ENCODE data around the gene IL1RL1.
A peak's percentile ranks its signal among the peaks of the same experiment; 100 is the strongest.

Gene IL1RL1

DNA sequence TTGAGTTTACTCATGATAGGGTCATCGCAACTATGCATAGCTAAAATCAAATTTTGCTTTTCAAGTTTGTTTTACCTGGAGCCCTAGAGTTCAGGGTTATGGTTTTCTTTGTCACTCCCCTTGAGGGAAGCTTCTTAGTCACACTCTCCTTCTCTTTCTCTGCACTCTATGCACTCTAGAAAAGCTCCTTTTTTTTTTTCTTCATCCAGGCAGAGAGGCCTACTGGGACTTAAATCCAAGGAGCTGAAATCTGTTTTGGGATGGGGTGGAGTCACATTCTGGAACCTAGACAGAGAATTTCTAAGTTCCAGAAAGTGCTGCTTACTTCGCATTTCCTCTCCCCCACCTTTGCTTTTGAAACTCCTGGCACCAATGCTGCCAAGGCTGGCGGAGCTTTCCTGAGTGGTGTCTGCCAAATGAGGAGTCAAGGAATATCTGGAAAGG, 25.2 kb downstream of the IL1RL1 start:
- DNase-seq (ENCODE audit: low spot score) = no peak

DNA sequence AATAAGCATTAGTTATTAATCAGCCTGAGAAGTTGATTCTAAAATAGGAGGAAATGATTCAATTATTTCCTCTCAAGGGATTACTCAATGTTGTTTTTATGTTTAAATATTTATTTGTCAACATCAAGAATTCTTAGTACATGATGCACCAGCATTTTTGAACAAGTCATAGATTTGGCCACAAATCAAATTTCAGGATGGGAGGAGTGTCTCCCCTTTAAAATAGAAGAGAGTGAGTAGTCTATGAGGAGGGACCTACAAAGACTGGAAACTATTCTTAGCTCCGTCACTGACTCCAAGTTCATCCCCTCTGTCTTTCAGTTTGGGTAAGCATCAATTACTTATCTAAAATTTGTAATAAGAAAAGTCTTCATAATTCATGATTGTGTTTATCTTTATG, 25.6 kb downstream of the IL1RL1 start:
- DNase-seq (ENCODE audit: low spot score) = no peak

DNA sequence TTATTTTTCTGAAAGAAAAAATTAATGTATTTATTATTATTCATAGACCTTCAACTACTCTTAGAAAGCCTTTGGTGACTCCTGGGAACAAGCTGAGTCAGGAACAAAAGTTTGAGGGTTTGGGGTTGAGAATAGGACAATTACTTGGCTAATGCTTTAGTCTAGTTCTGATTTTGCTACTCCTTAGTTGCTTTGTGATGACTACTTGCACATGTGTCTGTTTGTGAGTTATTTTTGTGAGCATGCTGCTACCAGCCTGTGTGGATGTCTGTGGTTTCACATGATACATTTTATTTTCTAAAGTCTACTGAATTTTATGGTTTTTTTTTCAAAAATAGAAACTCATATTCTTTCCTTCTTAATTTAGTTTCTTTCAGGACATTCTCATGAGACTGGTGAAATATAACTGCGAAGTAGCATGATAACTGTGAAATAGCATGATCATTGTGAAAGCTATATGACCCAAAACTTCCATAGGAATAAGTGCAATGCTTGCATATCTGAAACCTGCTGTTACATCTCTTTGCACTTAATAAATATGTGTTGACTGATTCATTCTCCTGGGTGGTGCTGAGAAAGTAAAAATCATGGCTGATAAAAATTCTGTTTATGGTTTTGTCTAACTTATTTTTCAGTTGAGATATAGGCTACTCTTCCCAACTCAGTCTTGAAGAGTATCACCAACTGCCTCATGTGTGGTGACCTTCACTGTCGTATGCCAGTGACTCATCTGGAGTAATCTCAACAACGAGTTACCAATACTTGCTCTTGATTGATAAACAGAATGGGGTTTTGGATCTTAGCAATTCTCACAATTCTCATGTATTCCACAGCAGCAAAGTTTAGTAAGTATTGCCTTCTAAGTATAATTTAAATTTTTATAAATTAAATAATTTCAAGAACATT, 26.4 kb downstream of the IL1RL1 start:
- no peak for DNase-seq (ENCODE audit: low spot score)

GRCh38 chr2:102340778-102341177, 29.4 kb downstream of the IL1RL1 start:
- DNase-seq (ENCODE audit: low spot score) = no peak

- no peak for DNase-seq (ENCODE audit: low spot score)
These were observed 31.5 kb downstream of the IL1RL1 start for GRCh38 chr2:102342888-102343287.

- no peak for DNase-seq (ENCODE audit: low spot score)
These were observed 33.0 kb downstream of the IL1RL1 start for GRCh38 chr2:102344397-102344796.

- DNase-seq (ENCODE audit: low spot score) = no peak
These were observed 34.1 kb downstream of the IL1RL1 start for GRCh38 chr2:102345329-102345920.

- DNase-seq (ENCODE audit: low spot score) = no peak
These were observed 35.2 kb downstream of the IL1RL1 start for GRCh38 chr2:102346381-102347130.

- no peak for DNase-seq (ENCODE audit: low spot score)
These were observed 38.9 kb downstream of the IL1RL1 start for GRCh38 chr2:102350137-102350793.

DNA sequence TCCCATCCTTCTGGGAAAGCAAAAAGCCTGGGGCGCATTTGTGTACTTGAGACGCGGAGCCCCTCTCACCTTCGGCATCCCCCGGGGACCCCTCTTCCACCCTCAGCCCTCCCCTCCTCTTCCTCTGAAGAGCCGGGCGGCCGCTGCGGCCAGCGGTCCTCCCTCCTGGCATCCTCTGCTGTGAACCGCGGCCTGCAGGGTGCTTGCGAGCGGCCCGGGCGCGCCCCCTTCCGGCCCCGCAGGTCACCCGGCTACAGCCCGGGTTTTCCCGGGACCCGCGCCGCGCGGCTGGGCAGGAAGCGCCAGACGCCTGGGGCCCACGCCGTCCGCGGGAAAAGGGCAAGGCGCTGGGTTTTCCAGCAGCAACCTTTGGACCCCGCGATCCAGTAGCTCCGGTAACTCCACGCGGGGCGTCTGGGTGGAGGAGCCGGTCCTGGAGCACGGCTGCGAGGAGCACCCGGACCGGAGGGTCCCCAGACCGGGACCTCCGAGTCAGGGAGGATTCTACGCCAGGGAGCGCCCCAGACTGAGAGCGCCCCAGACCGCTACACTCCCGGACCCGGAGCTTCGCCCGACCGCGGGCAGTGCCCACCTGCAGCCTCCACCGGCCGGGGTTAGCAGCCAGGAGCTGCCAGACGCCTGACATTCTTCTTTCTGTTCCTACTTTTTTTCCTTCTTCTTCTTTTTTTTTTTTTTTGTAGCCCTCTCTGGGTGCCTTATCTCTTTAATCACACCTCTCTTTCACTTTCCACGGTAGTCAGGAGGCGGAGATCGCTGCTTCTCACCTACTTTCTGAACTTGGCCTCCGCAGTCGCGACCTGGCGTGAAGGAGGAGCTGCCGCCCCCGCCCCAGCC, 44.4 kb downstream of the IL1RL1 start, which contains the start of gene IL18R1:
Gene IL18R1 (plus strand): TSS at position 271 of the 855 bp plus-strand sequence. CDS start 6,865 bp downstream, outside the sequence.
- DNase-seq (ENCODE audit: low spot score) = peak; percentile 86

DNA sequence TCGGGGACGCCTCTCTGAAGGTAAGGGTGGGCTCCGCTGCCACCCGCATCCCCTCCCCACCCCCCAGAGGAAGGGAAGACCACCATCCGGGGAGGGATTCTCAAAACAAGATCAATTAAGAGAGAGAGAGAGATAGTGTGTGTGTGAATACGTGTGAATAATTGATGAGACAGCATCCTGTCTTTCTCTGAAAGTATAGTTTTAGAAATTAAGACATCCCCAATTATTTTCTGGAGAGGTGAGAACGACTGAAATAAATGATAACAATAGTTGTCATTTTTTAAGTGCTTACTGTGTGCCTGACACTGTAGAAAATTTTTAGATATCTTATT, 45.0 kb downstream of the IL1RL1 start:
- DNase-seq (ENCODE audit: low spot score) = no peak

DNA sequence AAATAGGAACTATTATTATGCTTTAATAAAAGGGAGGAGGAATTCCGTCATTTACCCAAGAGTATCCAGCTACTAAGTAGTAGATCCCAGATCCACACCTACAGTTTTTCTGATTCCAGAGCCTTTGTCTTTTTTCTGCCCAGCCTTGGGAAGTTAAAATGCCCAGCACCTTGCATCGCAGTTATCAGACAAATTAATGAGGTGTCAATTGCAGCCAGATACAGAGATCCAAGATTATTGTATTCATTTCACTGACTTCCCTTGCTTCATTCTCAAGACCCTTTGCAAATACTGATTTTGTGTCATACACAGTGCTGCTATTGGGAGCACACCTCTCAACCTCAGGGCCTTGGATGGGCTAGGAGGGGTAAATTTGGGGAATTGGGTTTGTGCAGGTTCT, 45.4 kb downstream of the IL1RL1 start:
- DNase-seq (ENCODE audit: low spot score) = no peak

DNA sequence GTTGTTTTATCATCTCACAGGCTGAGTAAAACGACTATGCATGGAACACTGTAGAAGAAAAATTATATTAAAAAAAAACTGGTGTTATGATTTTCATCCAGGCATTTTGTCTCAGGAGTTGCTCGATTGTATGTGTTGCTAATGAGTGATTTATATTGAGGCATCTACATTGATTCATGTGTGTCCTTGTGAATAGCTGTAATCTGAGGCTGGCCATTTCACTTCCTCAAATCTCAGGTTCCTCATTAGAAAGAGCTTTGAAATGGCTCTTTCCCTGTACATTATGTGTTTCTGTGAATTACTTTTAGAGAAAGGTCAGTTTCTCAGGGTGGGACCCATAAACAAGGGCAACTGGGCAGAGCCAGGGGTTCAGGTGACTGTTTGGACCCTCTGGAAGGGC, 46.6 kb downstream of the IL1RL1 start:
- no peak for DNase-seq (ENCODE audit: low spot score)

DNA sequence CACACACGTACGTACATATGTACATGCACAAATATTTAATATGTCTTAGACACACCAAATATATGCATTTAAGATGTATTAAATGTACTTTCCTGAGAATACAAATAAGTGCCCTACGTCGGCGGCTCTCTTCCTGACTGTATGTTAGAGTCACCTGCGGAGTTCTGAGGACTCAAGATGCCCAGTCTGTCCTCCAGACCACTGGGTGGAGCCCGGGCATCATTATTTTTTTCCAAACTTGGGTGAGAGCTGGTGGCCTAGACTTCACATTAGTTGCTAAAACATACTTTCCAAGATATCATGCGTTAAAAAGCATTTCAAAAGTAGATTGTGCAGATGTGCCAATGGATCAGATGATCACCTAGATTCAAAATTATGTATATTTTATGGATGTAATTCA, 47.1 kb downstream of the IL1RL1 start:
- no peak for DNase-seq (ENCODE audit: low spot score)

DNA sequence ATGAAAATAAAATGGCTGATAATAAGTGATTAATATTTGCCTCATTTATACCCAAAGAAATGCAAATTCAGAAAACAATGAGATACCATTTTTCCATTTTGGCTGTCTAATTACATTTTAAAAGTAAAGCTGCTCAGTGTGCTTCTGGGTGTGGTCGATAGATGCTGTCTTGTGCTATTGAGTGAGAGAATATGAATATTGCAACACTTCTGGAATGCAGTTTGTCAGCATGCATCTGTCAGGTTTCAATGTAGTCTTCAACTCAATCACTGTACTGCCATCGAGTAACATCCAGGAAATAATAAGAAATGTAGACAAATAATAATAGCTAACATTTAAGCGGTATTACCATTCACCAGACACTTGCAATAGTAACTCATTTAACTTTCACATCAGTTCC, 48.2 kb downstream of the IL1RL1 start:
- DNase-seq (ENCODE audit: low spot score) = no peak

DNA sequence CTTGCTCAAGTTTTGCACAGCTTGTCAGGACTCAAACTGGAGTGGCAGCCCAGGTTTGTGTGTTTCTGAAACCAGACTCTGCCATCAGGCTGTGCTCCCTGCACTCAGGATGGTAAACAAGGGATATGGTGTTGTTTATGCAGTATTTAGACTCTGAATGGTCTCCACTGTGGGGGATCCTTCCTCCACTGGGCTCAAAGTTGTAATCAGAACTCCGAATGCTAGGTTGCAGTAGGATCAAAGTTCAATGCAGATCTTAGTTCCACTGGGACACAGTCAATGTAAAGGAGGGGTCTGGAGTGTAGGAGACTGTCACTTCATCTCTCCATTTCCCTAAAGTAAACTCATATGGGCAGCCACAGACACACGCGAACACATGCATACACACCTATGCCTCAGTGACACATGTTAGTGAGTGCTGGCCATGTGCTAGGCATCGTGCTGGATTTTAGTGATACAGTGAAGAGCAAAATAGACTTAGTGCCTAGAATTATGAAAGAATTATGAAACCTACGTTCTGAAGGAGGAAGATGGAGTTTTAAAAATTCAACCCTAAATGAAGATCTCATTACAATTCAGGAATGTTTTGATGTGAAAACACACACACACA, 50.4 kb downstream of the IL1RL1 start:
- DNase-seq (ENCODE audit: low spot score) = no peak

GRCh38 chr2:102365763-102366162, 54.4 kb downstream of the IL1RL1 start:
- no peak for DNase-seq (ENCODE audit: low spot score)

DNA sequence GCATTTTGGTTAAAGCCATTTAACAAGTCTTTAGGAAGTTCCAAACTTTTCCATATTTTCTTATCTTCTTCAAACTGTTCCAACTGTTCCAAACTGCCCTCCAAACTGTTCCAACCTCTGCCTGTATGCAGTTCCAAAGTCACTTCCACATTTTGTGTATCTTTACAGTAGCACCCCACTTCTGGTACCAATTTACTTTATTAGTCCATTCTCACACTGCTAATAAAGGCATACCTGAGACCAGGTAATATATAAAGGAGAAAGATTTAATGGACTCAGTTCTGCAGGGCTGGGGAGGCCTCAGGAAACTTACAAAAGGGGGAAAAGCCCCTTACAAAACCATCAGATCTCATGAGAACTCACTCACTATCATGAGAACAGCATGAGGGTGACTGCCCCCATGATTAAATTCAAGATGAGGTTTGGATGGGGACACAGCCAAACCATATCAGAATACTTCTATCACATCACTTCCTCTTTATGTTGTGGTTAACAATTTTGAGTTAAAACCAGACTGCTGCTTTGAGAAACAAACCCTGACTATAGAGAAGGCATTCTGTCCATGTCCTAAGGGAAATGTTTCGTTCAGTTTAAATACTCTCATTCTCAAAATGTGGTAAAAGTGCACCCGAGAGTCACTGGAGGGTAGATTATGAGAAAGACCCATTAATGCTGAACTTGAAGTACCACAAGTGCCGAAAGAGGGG, 55.2 kb downstream of the IL1RL1 start:
- DNase-seq (ENCODE audit: low spot score) = no peak

DNA sequence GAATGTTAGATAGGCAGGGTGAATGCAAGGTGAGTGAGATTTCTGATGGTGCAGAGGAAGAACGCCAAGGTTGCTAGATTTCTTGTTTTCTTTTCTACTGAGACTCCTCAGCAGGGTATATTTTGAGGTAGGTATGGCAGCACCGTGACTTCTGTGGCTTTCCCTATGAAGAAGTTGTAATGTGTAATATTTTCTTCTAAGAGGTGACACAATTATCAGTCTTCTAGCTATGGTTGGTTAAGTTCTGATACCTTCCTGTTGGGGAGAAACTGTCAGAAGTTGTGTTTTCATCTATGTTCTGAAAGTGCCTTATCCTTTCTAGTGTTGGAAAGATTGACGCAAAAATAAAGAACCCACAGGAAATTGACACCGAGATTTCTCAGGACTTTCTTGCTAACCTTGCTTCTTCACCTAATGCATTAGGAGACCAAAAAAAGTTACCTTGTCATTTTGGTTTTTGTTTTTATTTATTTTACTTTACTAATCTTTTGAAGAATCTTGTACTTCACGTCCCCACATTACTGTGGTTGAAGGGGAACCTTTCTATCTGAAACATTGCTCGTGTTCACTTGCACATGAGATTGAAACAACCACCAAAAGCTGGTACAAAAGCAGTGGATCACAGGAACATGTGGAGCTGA, 56.1 kb downstream of the IL1RL1 start:
- no peak for DNase-seq (ENCODE audit: low spot score)
